ENCODE results near the gene IFNGR1. TPM values are rescaled to one million over a fixed set of nuclear protein-coding genes. Genes with fewer than 3 reads are reported as not detected.
A peak's percentile ranks its signal among the peaks of the same experiment; 100 is the strongest.

IFNGR1 gene
- 123 and 127 TPM in 2 replicates for total RNA-seq
- 78.8 and 83.6 TPM in 2 replicates for polyA plus RNA-seq

DNA sequence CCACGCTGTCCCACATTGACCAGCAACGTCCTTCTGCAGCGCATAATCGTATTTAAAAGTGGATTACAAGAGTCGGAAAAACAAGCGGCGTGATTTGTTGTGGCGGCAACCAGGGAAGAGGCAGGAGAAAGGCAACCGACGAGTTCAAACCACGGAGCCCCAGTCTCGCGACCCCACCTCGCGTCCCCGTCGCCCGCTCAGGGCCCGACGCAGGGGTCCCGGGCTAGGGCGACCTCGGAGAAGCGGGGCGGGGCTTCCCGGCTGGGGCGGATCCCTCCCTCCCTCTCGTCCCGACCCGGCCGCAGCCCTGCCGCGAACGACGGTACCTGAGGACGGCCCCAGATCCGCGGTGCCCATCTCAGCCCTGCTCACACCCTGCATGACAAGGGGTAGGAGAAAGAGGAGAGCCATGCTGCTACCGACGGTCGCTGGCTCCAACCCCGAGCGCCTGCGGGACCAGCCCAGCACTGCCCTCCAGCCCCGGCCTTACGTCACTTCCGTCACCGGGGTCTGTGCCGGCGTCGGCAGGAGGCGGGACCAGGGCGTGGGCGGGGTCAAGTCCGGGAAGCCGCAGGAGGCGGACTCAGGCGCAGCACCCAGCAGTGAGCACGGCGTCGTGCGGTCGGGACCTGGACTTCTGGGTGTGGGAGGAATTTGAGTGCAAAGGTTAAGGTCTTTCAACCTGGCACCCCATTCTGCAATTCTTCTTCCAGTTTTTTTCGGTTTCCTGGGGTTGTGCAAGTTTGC is at the start of gene IFNGR1:
Gene IFNGR1, minus strand, starts transcription at position 469 of the 747 bp plus-strand sequence. Its CDS starts 58 bp downstream, at position 411.
- peaks cover 26% of the 10 kb centered on the region for H3K4me1 ChIP-seq (ENCODE audit: insufficient read depth)
- peak within 1 kb of the TSS; percentile 87 for H3K4me3 ChIP-seq
- TF ChIP-seq, protein P1, sequence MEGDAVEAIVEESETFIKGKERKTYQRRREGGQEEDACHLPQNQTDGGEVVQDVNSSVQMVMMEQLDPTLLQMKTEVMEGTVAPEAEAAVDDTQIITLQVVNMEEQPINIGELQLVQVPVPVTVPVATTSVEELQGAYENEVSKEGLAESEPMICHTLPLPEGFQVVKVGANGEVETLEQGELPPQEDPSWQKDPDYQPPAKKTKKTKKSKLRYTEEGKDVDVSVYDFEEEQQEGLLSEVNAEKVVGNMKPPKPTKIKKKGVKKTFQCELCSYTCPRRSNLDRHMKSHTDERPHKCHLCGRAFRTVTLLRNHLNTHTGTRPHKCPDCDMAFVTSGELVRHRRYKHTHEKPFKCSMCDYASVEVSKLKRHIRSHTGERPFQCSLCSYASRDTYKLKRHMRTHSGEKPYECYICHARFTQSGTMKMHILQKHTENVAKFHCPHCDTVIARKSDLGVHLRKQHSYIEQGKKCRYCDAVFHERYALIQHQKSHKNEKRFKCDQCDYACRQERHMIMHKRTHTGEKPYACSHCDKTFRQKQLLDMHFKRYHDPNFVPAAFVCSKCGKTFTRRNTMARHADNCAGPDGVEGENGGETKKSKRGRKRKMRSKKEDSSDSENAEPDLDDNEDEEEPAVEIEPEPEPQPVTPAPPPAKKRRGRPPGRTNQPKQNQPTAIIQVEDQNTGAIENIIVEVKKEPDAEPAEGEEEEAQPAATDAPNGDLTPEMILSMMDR (IDR thresholded peaks at IDR 0.05; ENCODE audit: poor library complexity) = no peak
- no peak for TF ChIP-seq EZH2phosphoT487 (IDR thresholded peaks at IDR 0.05; ENCODE audit: low read depth, severe bottlenecking, unreplicated experiment)
- H3K9me3 ChIP-seq (ENCODE audit: low read depth) = no peaks in the 10 kb centered on the region
- H3K27me3 ChIP-seq = no peaks in the 10 kb centered on the region
- peaks cover 41% of the 10 kb centered on the region for H4K20me1 ChIP-seq (ENCODE audit: insufficient read depth, poor library complexity, severe bottlenecking)
- H3K27ac ChIP-seq = peak within 1 kb of the TSS; percentile 95
- under 1% methylated on average over 53 of the region's 64 CpGs for WGBS (ENCODE audit: low lambda C conversion rate, missing lambda C conversion rate)
- H2AFZ ChIP-seq = peak within 1 kb of the TSS; percentile 63
- no peaks in the 10 kb centered on the region for H3K9me2 ChIP-seq (replicated peaks; ENCODE audit: insufficient read depth)
- no peaks in the 10 kb centered on the region for H3K36me3 ChIP-seq (replicated peaks; ENCODE audit: insufficient read depth, low read depth)
- H3K4me2 ChIP-seq = peak within 1 kb of the TSS; percentile 87
- peaks cover 49% of the 10 kb centered on the region for H3K79me2 ChIP-seq
- peak; percentile 98 for DNase-seq (ENCODE audit: low spot score)

DNA sequence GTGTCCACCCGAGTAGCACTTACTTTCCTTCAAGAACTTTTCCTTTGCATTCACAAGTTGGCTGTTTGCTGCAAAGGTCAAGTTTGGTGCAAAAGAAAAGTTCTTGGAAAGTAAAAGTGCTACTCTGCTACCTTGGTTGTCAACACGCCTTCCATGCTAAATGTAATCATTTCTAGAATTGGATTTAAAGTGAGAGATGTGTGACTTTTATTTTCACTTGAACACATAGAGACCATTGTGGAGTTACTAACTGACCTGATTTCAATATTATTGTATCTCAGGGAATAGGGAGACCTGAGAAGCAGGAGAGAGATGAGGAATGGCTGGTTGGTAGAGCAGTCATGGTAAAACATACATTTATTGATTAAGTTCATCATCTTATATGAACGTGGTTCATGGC is 49.7 kb upstream of the IFNGR1 start:
- Histone ChIP-seq H3K4me1 (ENCODE audit: insufficient read depth) (no peaks in the 10 kb centered on the region), H2AFZ (no peak overlapping the region), H3K9me2 (replicated peaks; ENCODE audit: insufficient read depth) (no peaks in the 10 kb centered on the region), H3K4me3 (no peak overlapping the region), H3K27me3 (no peaks in the 10 kb centered on the region), H4K20me1 (ENCODE audit: insufficient read depth, poor library complexity, severe bottlenecking) (no peaks in the 10 kb centered on the region), H3K4me2 (no peak overlapping the region), H3K79me2 (no peaks in the 10 kb centered on the region), H3K27ac (no peak overlapping the region), H3K36me3 (replicated peaks; ENCODE audit: insufficient read depth, low read depth) (no peaks in the 10 kb centered on the region), H3K9me3 (ENCODE audit: low read depth) (no peaks in the 10 kb centered on the region)
- WGBS (ENCODE audit: low lambda C conversion rate, missing lambda C conversion rate) = 87% methylated on average over 3 of the region's 3 CpGs
- TF ChIP-seq EZH2phosphoT487 (IDR thresholded peaks at IDR 0.05; ENCODE audit: low read depth, severe bottlenecking, unreplicated experiment) = no peak
- TF ChIP-seq, protein P1 (IDR thresholded peaks at IDR 0.05; ENCODE audit: poor library complexity) = no peak
- no peak for TF ChIP-seq EZH2 (IDR thresholded peaks at IDR 0.05; ENCODE audit: borderline replicate concordance)
- no peak for DNase-seq (ENCODE audit: low spot score)

DNA sequence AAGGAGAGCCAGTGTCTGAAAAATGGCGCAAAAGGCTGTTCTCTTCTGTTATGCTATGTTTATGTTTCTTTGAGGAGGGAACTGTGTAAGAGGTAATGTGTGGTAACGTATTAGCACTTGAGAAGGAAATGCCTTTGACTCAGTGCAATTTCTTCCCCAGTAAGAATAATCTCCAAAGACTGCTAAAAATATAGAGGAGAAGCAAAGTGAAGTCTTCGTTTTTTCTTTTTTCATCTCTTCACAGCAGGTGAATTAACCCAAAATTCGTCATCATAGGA is 47.1 kb upstream of the IFNGR1 start:
- Histone ChIP-seq H3K4me3 (no peak overlapping the region), H3K4me1 (ENCODE audit: insufficient read depth) (no peaks in the 10 kb centered on the region), H3K9me3 (ENCODE audit: low read depth) (no peaks in the 10 kb centered on the region), H3K79me2 (no peaks in the 10 kb centered on the region), H3K36me3 (replicated peaks; ENCODE audit: insufficient read depth, low read depth) (no peaks in the 10 kb centered on the region), H3K27ac (no peak overlapping the region), H3K4me2 (no peak overlapping the region), H4K20me1 (ENCODE audit: insufficient read depth, poor library complexity, severe bottlenecking) (no peaks in the 10 kb centered on the region), H2AFZ (no peak overlapping the region), H3K27me3 (no peaks in the 10 kb centered on the region), H3K9me2 (replicated peaks; ENCODE audit: insufficient read depth) (no peaks in the 10 kb centered on the region)
- DNase-seq (ENCODE audit: low spot score) = no peak
- WGBS (ENCODE audit: low lambda C conversion rate, missing lambda C conversion rate) = 85% methylated on average over 4 of the region's 4 CpGs
- TF ChIP-seq EZH2 (IDR thresholded peaks at IDR 0.05; ENCODE audit: borderline replicate concordance) (no peak), EZH2phosphoT487 (IDR thresholded peaks at IDR 0.05; ENCODE audit: low read depth, severe bottlenecking, unreplicated experiment) (no peak)
- TF ChIP-seq, protein P1 (IDR thresholded peaks at IDR 0.05; ENCODE audit: poor library complexity) = no peak
